Measurements from ENCODE around the gene TOMM20. TPM values are rescaled to one million over a fixed set of nuclear protein-coding genes. Genes with fewer than 3 reads are reported as not detected.

The TOMM20 gene
- total and polyA plus RNA-seq, 3 donors from 2014 or later: 74.7 to 113 (median 80.6) TPM

- peaks cover 51% of the 10 kb centered on the region for H3K4me1 ChIP-seq
- TF ChIP-seq CTCF (IDR thresholded peaks at IDR 0.05) (no peak), POLR2A (IDR thresholded peaks at IDR 0.05) (no peak)
- H3K27me3 ChIP-seq: no peaks in the 10 kb centered on the region
- H3K27ac ChIP-seq: peak overlapping the region in 1 of 2 donors; percentile 16
- WGBS, 2 donors: 62 to 78% methylated on average over 8 of the region's 8 CpGs
- no peak overlapping the region for H3K4me3 ChIP-seq
- H3K9me3 ChIP-seq: no peaks in the 10 kb centered on the region
- intact Hi-C loops (cut with DNase I; ENCODE audit: low total_unique reads): loop anchor here (5.0 to 10.0 kb wide), 3 partner anchors 95 to 467 kb away; partner anchors contain the start of gene IRF2BP2
- H3K36me3 ChIP-seq (ENCODE audit: low read depth, missing control alignments): no peaks in the 10 kb centered on the region
- DNase-seq: no peak
Measured at GRCh38 chr1:235079443-235080296, 49.0 kb downstream of the TOMM20 start.

- H3K36me3 ChIP-seq (ENCODE audit: low read depth, missing control alignments): no peaks in the 10 kb centered on the region
- WGBS, 2 donors: 54 to 66% methylated on average over 8 to 9 of the region's 9 CpGs
- TF ChIP-seq POLR2A (IDR thresholded peaks at IDR 0.05) (no peak), CTCF (IDR thresholded peaks at IDR 0.05) (no peak)
- intact Hi-C loops (cut with DNase I; ENCODE audit: low total_unique reads): loop anchor here (5.0 to 10.0 kb wide), 2 partner anchors 94 to 356 kb away; no protein-coding TSS in a partner anchor
- peak overlapping the region in 1 of 2 donors; percentile 16 for H3K27ac ChIP-seq
- no peak for DNase-seq
- no peak overlapping the region for H3K4me3 ChIP-seq
- H3K4me1 ChIP-seq: peaks cover 48% of the 10 kb centered on the region
- no peaks in the 10 kb centered on the region for H3K27me3 ChIP-seq
- H3K9me3 ChIP-seq: no peaks in the 10 kb centered on the region
Measured at GRCh38 chr1:235078480-235079381, 49.9 kb downstream of the TOMM20 start.

- no peaks in the 10 kb centered on the region for H3K9me3 ChIP-seq
- TF ChIP-seq CTCF (IDR thresholded peaks at IDR 0.05) (no peak), POLR2A (IDR thresholded peaks at IDR 0.05) (no peak)
- no peaks in the 10 kb centered on the region for H3K36me3 ChIP-seq (ENCODE audit: low read depth, missing control alignments)
- H3K4me3 ChIP-seq: no peak overlapping the region
- H3K27ac ChIP-seq: peak overlapping the region in 1 of 2 donors; percentile 68
- H3K27me3 ChIP-seq: no peaks in the 10 kb centered on the region
- intact Hi-C loops (cut with DNase I; ENCODE audit: low total_unique reads): loop anchor here (5.0 to 10.0 kb wide), 2 partner anchors 93 to 356 kb away; no protein-coding TSS in a partner anchor
- no peak for DNase-seq
- H3K4me1 ChIP-seq: peaks cover 39% of the 10 kb centered on the region
- 83 to 84% methylated on average over 13 to 15 of the region's 15 CpGs for WGBS, 2 donors
Measured at GRCh38 chr1:235077571-235078479, 50.8 kb downstream of the TOMM20 start.

- Histone ChIP-seq H3K27ac (peak overlapping the region in 1 of 2 donors; percentile 68), H3K4me1 (peaks cover 34% of the 10 kb centered on the region), H3K36me3 (ENCODE audit: low read depth, missing control alignments) (no peaks in the 10 kb centered on the region), H3K4me3 (no peak overlapping the region), H3K9me3 (no peaks in the 10 kb centered on the region), H3K27me3 (no peaks in the 10 kb centered on the region)
- DNase-seq: no peak
- intact Hi-C loops (cut with DNase I; ENCODE audit: low total_unique reads): loop anchor here (5.0 to 10.0 kb wide), 2 partner anchors 92 to 355 kb away; no protein-coding TSS in a partner anchor
- no peak for TF ChIP-seq CTCF (IDR thresholded peaks at IDR 0.05)
- TF ChIP-seq POLR2A (IDR thresholded peaks at IDR 0.05): no peak
- 93 to 100% methylated on average over 1 of the region's 1 CpG for WGBS, 2 donors
Measured at GRCh38 chr1:235077163-235077540, 51.5 kb downstream of the TOMM20 start.

Data from testis (tissue), 3 donors.